Right cardiac atrium (tissue), 5 donors: Measurements from ENCODE around the gene ACTN4. TPM values are rescaled to one million over a fixed set of nuclear protein-coding genes. Genes with fewer than 3 reads are reported as not detected.

Experiments used
- ATAC-seq, 2 donors: fragments of 200-7000 bp; cut with Tn5 transposase; one replicate each; pipeline versions ENCODE4 v1.8.0 to v1.9.1; 2020; ENCODE audit warnings: moderate library complexity in 2 of 2, mild to moderate bottlenecking in 1 of 2
- DNase-seq, 3 donors: peaks; one replicate each; pipeline ENCODE4 v3.0.0-alpha.2; 2020
- H3K27ac ChIP-seq: one replicate; pipeline ENCODE4 v1.5.1; 2013; ENCODE audit warnings: mild to moderate bottlenecking, low read length, control low read depth, moderate library complexity
- H3K27me3 ChIP-seq: one replicate; pipeline ENCODE4 v1.6.1; 2013; ENCODE audit not compliant: control insufficient read depth, insufficient read depth
- H3K4me1 ChIP-seq: one replicate; pipeline ENCODE4 v1.6.1; 2013; ENCODE audit warnings: low read length; ENCODE audit not compliant: control insufficient read depth, insufficient read depth
- H3K4me3 ChIP-seq: one replicate; pipeline ENCODE4 v1.5.1; 2013; ENCODE audit warnings: low read length, control low read depth
- H3K9me3 ChIP-seq: one replicate; pipeline ENCODE4 v1.6.1; 2013; ENCODE audit warnings: low read length; ENCODE audit not compliant: control insufficient read depth
- WGBS: extraction: QIAGEN DNeasy Blood & Tissue Kit; methylation state at CpG from one replicate; pipeline ENCODE4 v1.1.7; 2013; 5-methylcytosine and 5-hydroxymethylcytosine counted together
- intact Hi-C, 4 donors: fragments of 100-400 bp; cut with DNase I; formaldehyde crosslinking; loops; one replicate each; pipeline versions ENCODE4 v1.11.0 to v1.14.0; 2022 to 2023
- polyA plus RNA-seq: library from polyadenylated mRNA; stranded (reverse); fragments of 200-250 nt; gene quantifications from one replicate; pipeline ENCODE4 v1.2.3, GENCODE V29; 2013
- total RNA-seq, 4 donors: library from RNA; stranded (reverse); fragmentation: NEBNext Ultra II Directional; extraction: Animal tissue kit (Norgen Biotek cat#: 25700); gene quantifications; one replicate each; pipeline ENCODE4 v1.2.1, GENCODE V29; 2021
- donor health status: healthy with polysubstance abuse.
- donor health status: DM: no; HTN: yes; CAD: no.
- donor health status: DM: no; HTN: no; CAD: no.
- donor health status: DM: no; HTN: yes; CAD: no; lungs with severe emphysema.
- donor health status: DM: yes; HTN: yes; CAD: no.

Gene ACTN4
- total and polyA plus RNA-seq, 5 donors, result 87.4 to 226 (median 119) TPM

DNA sequence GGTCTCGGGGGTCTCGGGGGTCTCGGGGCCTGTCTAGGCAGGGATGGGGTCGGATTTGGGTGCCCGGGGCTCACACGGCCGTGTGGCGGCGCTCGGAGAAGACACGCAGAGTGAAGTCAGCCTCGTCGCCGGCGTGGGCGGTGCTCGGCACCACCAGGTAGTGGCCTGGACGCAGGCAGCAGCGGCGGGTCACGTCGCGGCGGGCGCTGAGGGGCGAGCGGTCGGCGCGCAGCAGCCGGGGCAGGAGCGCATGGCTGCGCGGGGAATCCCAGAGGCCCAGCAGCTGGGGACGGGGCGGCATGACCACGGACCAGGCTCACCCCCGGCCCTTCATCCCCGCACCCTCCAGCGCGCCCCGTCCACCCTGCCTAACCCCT, 88.6 kb downstream of the ACTN4 start:
- Histone ChIP-seq H3K4me1 (no peaks in the 10 kb centered on the region), H3K27me3 (no peaks in the 10 kb centered on the region), H3K4me3 (peak overlapping the region; percentile 2), H3K27ac (no peak overlapping the region), H3K9me3 (no peaks in the 10 kb centered on the region)
- DNase-seq (peak; percentile 55 to 81 (median 80)), ATAC-seq (peak in 1 of 2 donors; percentile 19)
- under 1% methylated on average over 42 of the region's 42 CpGs for WGBS
- intact Hi-C loops, result no loop called here

DNA sequence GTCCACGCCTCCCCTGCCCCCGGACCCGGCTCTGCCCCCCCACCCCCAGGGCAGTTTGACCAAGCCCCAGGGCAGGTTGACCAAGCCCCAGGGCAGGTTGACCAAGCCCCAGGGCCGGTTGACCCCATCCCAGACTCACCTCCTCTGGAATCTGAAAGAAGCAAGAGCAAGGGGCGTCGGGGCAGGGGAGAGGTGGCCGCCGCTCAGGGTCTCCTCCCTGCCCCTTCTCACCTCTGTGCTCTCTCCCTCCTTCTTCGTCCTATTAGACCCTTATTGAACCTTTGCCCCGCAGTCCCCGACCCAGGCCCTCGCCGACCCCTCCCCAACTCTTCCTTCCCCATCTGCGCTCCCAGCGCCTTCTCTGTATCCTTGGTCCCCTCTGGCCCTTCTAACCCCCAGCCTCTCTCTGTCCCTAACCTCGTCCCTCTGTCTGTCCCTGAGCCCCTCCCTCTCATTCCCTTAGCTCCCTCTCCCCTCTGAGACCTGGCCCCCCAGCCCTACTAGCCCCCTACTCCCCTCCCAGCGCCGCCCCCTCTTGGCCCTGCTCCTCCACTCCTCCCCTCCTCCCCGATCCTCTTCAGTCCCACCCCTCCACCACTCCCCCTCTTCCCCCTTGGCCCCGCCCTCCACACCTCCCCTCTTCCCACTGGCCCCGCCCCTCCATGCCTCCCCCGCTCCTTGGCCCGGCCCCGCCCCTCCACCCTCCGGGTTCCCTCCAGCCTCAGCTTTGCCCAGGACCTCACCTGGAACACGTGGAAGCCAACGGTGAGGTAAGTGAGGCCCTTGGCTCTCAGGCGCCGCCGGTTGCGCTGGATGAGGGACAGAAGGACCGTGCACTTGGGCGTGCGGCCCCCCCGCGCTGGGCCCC, 89.2 kb downstream of the ACTN4 start:
- 10% methylated on average over 36 of the region's 36 CpGs for WGBS
- Histone ChIP-seq H3K4me1 (no peaks in the 10 kb centered on the region), H3K4me3 (peak overlapping the region; percentile 2), H3K27me3 (no peaks in the 10 kb centered on the region), H3K9me3 (no peaks in the 10 kb centered on the region), H3K27ac (no peak overlapping the region)
- ATAC-seq (peak in 1 of 2 donors; percentile 24), DNase-seq (peak; percentile 57 to 86 (median 66))
- intact Hi-C loops, result no loop called here

DNA sequence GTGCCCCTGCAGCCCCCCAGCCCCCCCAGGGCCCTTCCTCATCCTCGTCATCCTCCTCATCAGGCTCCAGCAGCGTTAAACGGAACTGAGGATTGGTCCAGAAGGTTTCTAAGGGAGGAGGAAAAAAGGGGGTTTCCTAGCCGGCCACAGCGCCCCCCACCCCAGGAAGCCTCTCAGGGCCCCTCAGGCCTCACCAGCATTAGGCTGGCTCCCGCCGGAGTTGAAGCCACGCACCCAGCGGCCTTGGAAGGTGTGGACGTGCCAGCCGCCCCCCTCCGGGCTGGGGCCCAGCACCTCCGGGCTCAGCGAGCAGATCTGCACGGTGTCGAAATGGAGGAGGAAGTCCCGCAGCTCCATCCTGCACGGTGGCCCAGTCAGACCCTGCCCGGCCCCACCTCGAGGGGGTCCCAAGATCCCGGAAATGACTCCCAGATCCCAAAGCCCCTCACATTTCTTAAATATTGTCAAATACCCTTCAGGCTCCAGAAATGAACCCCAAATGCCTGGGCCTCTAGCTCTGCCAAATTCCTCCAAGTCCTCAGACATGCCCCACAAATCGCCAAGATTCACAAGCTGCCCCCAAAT, 89.9 kb downstream of the ACTN4 start:
- intact Hi-C loops, result no loop called here
- Histone ChIP-seq H3K27me3 (no peaks in the 10 kb centered on the region), H3K9me3 (no peaks in the 10 kb centered on the region), H3K4me1 (no peaks in the 10 kb centered on the region), H3K4me3 (no peak overlapping the region), H3K27ac (no peak overlapping the region)
- WGBS, result 36% methylated on average over 22 of the region's 22 CpGs
- peak in 2 of 3 donors; percentile 22 to 54 for DNase-seq
- no peak for ATAC-seq

DNA sequence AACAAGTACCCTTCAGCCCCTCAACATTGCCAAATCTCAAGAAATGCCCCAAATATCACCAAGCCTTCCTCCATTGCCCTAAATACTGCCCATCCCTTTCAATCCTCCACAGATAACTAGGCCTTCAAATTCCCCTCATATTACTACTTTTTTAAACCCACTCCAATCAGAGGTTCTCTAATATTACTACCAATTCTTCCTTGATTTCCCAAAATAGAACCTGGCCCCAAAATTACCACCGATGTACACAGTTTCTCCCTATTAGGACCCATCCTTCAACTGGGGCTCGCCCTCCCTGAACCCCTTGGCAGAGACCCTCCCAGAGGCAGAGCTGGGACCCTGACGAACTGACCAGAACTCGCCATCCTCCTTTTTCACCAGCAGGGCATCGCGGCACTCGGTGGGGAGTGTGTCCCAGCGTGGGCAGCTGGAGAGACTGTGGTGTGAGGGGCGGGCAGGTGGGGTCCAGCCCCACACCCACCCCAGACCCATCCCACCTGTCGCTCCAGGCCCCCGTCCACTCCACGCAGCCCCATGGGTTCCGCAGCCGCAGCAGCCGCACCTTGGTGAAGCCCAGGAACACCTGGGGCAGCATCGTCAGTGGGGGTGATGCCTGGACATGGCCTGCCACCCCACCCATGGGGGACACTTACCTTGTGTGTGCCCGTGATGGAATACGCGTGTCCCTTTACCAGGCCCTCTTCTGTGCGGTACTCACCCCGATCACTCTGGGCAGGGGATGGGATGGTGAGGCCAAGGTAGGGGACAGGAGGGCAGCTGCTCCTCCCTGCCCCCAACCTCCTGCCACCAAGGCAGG, 90.7 kb downstream of the ACTN4 start:
- Histone ChIP-seq H3K27ac (no peak overlapping the region), H3K4me3 (no peak overlapping the region), H3K4me1 (no peaks in the 10 kb centered on the region), H3K9me3 (no peaks in the 10 kb centered on the region), H3K27me3 (no peaks in the 10 kb centered on the region)
- ATAC-seq (no peak), DNase-seq (peak in 1 of 3 donors; percentile 14)
- WGBS, result 96% methylated on average over 21 of the region's 21 CpGs
- intact Hi-C loops, result no loop called here

DNA sequence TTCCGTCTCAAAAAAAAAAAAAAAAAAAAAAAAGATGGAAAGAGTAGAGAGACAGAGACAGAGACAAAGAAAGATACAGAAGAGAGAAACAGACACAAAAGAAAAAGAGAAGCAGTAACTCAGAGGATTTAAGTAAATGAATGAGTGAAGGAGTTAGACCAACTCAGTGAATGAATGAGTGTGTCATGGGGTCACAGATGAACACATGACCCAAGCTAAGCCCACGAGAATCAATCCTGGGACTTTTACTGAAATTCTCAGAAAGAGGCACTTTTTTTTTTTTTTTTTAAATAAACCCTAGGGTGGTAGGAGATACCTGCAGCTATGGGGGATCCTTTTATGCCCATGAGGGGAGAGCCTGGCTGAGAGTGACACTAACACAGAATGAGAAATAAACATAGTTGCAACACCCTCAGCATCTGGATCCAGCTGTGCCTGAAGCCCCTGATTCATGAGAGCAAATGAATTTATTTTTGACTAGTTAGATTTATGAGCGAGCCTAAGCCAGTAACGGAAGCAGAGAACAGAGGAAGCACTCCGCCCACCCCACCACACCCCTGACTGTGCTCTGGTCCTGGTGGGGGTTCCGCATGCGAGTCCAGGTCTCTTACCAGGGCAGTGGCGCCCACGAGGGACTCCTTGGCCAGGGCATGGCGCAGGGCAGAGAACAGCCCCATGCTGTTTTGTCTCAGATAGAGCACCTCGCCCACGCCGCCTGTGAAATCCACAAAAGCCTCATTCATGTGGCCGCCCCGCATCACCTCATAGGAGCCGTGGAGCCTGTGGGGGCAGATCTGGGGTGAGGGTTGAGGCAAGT, 92.2 kb downstream of the ACTN4 start:
- DNase-seq (no peak), ATAC-seq (no peak)
- Histone ChIP-seq H3K27ac (no peak overlapping the region), H3K4me3 (no peak overlapping the region), H3K9me3 (no peaks in the 10 kb centered on the region), H3K27me3 (no peaks in the 10 kb centered on the region), H3K4me1 (no peaks in the 10 kb centered on the region)
- intact Hi-C loops, result no loop called here
- WGBS, result 81% methylated on average over 16 of the region's 16 CpGs

DNA sequence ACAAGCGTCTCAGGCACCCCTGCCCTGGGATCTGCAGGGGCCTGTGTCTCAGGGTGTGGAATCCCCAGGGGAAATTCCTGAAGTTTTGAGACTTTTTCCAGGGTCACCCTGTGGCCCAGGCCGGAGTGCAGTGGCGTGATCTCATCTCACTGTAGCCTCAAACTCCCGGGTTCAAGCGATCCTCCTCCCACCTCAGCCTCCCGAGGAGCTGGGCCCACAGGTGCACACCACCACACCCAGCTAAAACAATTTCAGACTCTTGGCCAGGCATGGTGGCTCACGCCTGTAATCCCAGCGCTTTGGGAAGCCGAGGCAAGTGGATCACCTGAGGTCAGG, 92.8 kb downstream of the ACTN4 start:
- intact Hi-C loops, result no loop called here
- no peak overlapping the region for H3K27ac ChIP-seq
- 91% methylated on average over 9 of the region's 9 CpGs for WGBS
- H3K9me3 ChIP-seq, result no peaks in the 10 kb centered on the region
- no peak for DNase-seq
- no peaks in the 10 kb centered on the region for H3K4me1 ChIP-seq
- no peaks in the 10 kb centered on the region for H3K27me3 ChIP-seq
- H3K4me3 ChIP-seq, result no peak overlapping the region
- ATAC-seq, result no peak

DNA sequence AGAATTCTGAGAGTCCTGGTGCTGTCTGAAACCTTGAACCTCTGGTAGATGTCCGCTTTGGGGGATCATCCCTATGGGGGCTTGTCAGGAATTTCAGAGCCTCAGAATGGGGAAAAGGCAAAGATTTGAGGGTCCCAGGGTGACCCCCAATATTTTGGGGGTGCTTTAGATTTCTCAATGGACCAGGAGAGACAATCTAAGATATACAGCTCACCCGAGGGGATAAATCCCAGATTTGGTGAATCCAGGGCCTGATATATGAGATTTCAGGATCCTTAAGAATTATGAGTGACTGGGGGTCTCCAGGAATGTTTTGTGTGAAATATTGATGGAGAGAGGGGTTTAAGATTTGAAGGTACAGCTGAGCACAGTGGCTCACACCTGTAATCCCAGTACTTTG, 93.5 kb downstream of the ACTN4 start:
- H3K27ac ChIP-seq, result no peak overlapping the region
- ATAC-seq (no peak), DNase-seq (no peak)
- WGBS, result 99% methylated on average over 2 of the region's 2 CpGs
- no peak overlapping the region for H3K4me3 ChIP-seq
- intact Hi-C loops, result no loop called here
- no peaks in the 10 kb centered on the region for H3K9me3 ChIP-seq
- no peaks in the 10 kb centered on the region for H3K4me1 ChIP-seq
- H3K27me3 ChIP-seq, result no peaks in the 10 kb centered on the region

DNA sequence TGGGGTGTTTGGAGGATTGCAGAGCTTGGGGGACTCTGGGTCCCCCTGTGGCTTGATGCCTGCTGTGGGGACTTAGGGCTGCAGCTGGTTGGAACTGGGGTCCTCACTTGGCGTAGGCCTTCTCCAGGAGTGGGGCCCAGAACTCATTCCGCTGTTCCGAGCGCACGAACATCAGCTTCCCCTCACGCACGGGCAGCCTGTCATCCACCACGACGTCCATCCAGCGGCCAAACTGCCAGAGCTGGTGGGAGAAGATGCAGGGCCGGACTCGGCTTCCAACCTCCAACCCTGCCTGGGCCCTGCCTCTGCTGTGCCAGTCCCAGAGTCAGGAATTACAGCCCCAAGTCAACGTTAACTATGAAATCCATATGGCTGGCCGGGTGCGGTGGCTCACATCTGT, 94.2 kb downstream of the ACTN4 start:
- no peak overlapping the region for H3K27ac ChIP-seq
- DNase-seq (peak in 1 of 3 donors; percentile 54), ATAC-seq (no peak)
- H3K27me3 ChIP-seq, result no peaks in the 10 kb centered on the region
- intact Hi-C loops, result no loop called here
- no peak overlapping the region for H3K4me3 ChIP-seq
- 93% methylated on average over 15 of the region's 15 CpGs for WGBS
- no peaks in the 10 kb centered on the region for H3K9me3 ChIP-seq
- H3K4me1 ChIP-seq, result no peaks in the 10 kb centered on the region

DNA sequence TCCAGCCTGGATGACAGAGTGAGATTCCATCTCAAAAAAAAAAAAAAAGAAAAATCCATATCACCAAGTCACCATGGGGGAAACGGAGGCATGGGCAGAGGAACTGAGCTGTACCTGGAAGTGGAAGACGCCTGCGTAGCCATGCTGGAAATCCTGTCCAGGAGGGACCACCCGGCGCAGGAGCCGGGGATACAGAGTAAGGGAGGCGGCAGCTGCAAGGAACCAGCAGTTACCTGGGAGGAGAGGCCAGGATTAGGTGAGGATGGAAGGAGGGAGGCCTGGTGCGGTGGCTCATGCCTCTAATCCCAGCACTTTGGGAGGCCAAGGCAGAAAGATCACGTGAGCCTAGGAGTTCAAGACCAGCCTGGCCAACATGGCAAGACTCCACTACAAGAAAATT, 94.8 kb downstream of the ACTN4 start:
- 95% methylated on average over 9 of the region's 9 CpGs for WGBS
- Histone ChIP-seq H3K9me3 (no peaks in the 10 kb centered on the region), H3K4me1 (no peaks in the 10 kb centered on the region), H3K27me3 (no peaks in the 10 kb centered on the region), H3K4me3 (no peak overlapping the region), H3K27ac (no peak overlapping the region)
- intact Hi-C loops, result no loop called here
- DNase-seq (no peak), ATAC-seq (no peak)

DNA sequence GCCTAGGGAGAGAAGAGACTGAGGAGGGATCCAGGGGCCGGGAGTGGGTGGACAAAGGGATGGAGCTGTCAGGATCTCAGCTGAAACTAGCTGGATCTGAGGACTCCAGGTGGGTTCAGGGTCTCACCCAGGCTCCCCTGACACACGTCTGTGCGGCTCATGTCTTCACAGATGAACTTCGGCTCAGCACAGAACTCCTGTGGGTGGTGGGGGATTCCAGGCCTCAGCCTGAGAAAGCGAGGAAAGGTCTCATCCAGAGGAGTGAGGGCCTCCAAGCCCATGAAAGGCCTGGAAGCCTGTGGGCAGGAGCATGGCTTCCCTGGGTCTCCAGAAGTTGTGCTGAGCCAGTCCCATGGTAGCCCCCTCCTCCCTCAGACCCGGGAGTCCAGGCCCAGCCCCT, 95.5 kb downstream of the ACTN4 start:
- 89% methylated on average over 6 of the region's 6 CpGs for WGBS
- no peak overlapping the region for H3K27ac ChIP-seq
- no peak for ATAC-seq
- H3K4me3 ChIP-seq, result no peak overlapping the region
- H3K27me3 ChIP-seq, result no peaks in the 10 kb centered on the region
- no peaks in the 10 kb centered on the region for H3K9me3 ChIP-seq
- H3K4me1 ChIP-seq, result no peaks in the 10 kb centered on the region
- DNase-seq, result no peak
- intact Hi-C loops, result no loop called here
